ENCODE data around the gene TRAF3IP1. TPM values are rescaled to one million over a fixed set of nuclear protein-coding genes. Genes with fewer than 3 reads are reported as not detected.

TRAF3IP1 gene
- total RNA-seq, 1 experiment from 2014 or later, result 16.0 TPM

- H3K4me2 ChIP-seq (ENCODE audit: low read depth, low read length, poor library complexity, severe bottlenecking), result no peak overlapping the region
- no peak overlapping the region for H2AFZ ChIP-seq (ENCODE audit: low read length)
- no peaks in the 10 kb centered on the region for H3K9me2 ChIP-seq (replicated peaks; ENCODE audit: insufficient read depth, low read length)
- H3K27ac ChIP-seq (ENCODE audit: low read length), result no peak overlapping the region
- no peaks in the 10 kb centered on the region for H3K9me3 ChIP-seq (ENCODE audit: low read length)
- H4K20me1 ChIP-seq (ENCODE audit: insufficient read depth, low read depth, low read length), result peaks cover 23% of the 10 kb centered on the region
- peaks cover 93% of the 10 kb centered on the region for H3K79me2 ChIP-seq (ENCODE audit: low read length)
- no peaks in the 10 kb centered on the region for H3K27me3 ChIP-seq (ENCODE audit: low read length)
- no peaks in the 10 kb centered on the region for H3K4me1 ChIP-seq (ENCODE audit: low read length)
- H3K36me3 ChIP-seq (ENCODE audit: insufficient read depth, low read length), result peaks cover 24% of the 10 kb centered on the region; the same call in 1 of the 2 replicates
- H3K4me3 ChIP-seq (ENCODE audit: low read length), result no peak overlapping the region
- DNase-seq, result no peak
- H3K9ac ChIP-seq (ENCODE audit: low read length), result no peak overlapping the region
These were observed 113.9 kb downstream of the TRAF3IP1 start for GRCh38 chr2:238433941-238434845.

GRCh38 chr2:238434846-238435751 is 114.8 kb downstream of the TRAF3IP1 start:
- no peak overlapping the region for H2AFZ ChIP-seq (ENCODE audit: low read length)
- DNase-seq, result no peak
- no peak overlapping the region for H3K27ac ChIP-seq (ENCODE audit: low read length)
- no peaks in the 10 kb centered on the region for H3K4me1 ChIP-seq (ENCODE audit: low read length)
- H3K9ac ChIP-seq (ENCODE audit: low read length), result no peak overlapping the region
- H3K9me3 ChIP-seq (ENCODE audit: low read length), result no peaks in the 10 kb centered on the region
- no peaks in the 10 kb centered on the region for H3K27me3 ChIP-seq (ENCODE audit: low read length)
- peaks cover 28% of the 10 kb centered on the region; the same call in 1 of the 2 replicates for H3K36me3 ChIP-seq (ENCODE audit: insufficient read depth, low read length)
- H3K4me2 ChIP-seq (ENCODE audit: low read depth, low read length, poor library complexity, severe bottlenecking), result no peak overlapping the region
- no peak overlapping the region for H3K4me3 ChIP-seq (ENCODE audit: low read length)
- H3K79me2 ChIP-seq (ENCODE audit: low read length), result peaks cover 92% of the 10 kb centered on the region
- no peaks in the 10 kb centered on the region for H3K9me2 ChIP-seq (replicated peaks; ENCODE audit: insufficient read depth, low read length)
- H4K20me1 ChIP-seq (ENCODE audit: insufficient read depth, low read depth, low read length), result peaks cover 31% of the 10 kb centered on the region

- peaks cover 37% of the 10 kb centered on the region for H4K20me1 ChIP-seq (ENCODE audit: insufficient read depth, low read depth, low read length)
- H3K4me3 ChIP-seq (ENCODE audit: low read length), result no peak overlapping the region
- H2AFZ ChIP-seq (ENCODE audit: low read length), result no peak overlapping the region
- H3K9me2 ChIP-seq (replicated peaks; ENCODE audit: insufficient read depth, low read length), result no peaks in the 10 kb centered on the region
- H3K79me2 ChIP-seq (ENCODE audit: low read length), result peaks cover 92% of the 10 kb centered on the region
- no peak overlapping the region for H3K4me2 ChIP-seq (ENCODE audit: low read depth, low read length, poor library complexity, severe bottlenecking)
- no peak for DNase-seq
- H3K36me3 ChIP-seq (ENCODE audit: insufficient read depth, low read length), result peaks cover 28% of the 10 kb centered on the region; the same call in 1 of the 2 replicates
- no peak overlapping the region for H3K9ac ChIP-seq (ENCODE audit: low read length)
- H3K4me1 ChIP-seq (ENCODE audit: low read length), result no peaks in the 10 kb centered on the region
- H3K9me3 ChIP-seq (ENCODE audit: low read length), result no peaks in the 10 kb centered on the region
- no peak overlapping the region for H3K27ac ChIP-seq (ENCODE audit: low read length)
- no peaks in the 10 kb centered on the region for H3K27me3 ChIP-seq (ENCODE audit: low read length)
These were observed 115.4 kb downstream of the TRAF3IP1 start for GRCh38 chr2:238435752-238436096.

GRCh38 chr2:238438856-238439849 is 118.8 kb downstream of the TRAF3IP1 start:
- H3K4me2 ChIP-seq (ENCODE audit: low read depth, low read length, poor library complexity, severe bottlenecking), result no peak overlapping the region

GRCh38 chr2:238439917-238440316 is 119.6 kb downstream of the TRAF3IP1 start:
- H4K20me1 ChIP-seq (ENCODE audit: insufficient read depth, low read depth, low read length), result peaks cover 50% of the 10 kb centered on the region
- H3K79me2 ChIP-seq (ENCODE audit: low read length), result peaks cover 86% of the 10 kb centered on the region
- no peak overlapping the region for H3K4me2 ChIP-seq (ENCODE audit: low read depth, low read length, poor library complexity, severe bottlenecking)
- H3K9ac ChIP-seq (ENCODE audit: low read length), result no peak overlapping the region
- H3K27me3 ChIP-seq (ENCODE audit: low read length), result no peaks in the 10 kb centered on the region
- DNase-seq, result no peak
- H3K4me1 ChIP-seq (ENCODE audit: low read length), result no peaks in the 10 kb centered on the region
- H3K27ac ChIP-seq (ENCODE audit: low read length), result no peak overlapping the region
- H3K9me2 ChIP-seq (replicated peaks; ENCODE audit: insufficient read depth, low read length), result no peaks in the 10 kb centered on the region
- no peaks in the 10 kb centered on the region for H3K9me3 ChIP-seq (ENCODE audit: low read length)
- H3K36me3 ChIP-seq (ENCODE audit: insufficient read depth, low read length), result peaks cover 27% of the 10 kb centered on the region; the same call in 1 of the 2 replicates
- no peak overlapping the region for H3K4me3 ChIP-seq (ENCODE audit: low read length)
- no peak overlapping the region for H2AFZ ChIP-seq (ENCODE audit: low read length)

More at GRCh38 chr2:238438856-238439849, 118.8 kb downstream of the TRAF3IP1 start:
- Histone ChIP-seq H3K9ac (ENCODE audit: low read length) (no peak overlapping the region), H2AFZ (ENCODE audit: low read length) (no peak overlapping the region), H3K27ac (ENCODE audit: low read length) (no peak overlapping the region), H4K20me1 (ENCODE audit: insufficient read depth, low read depth, low read length) (peaks cover 47% of the 10 kb centered on the region), H3K9me3 (ENCODE audit: low read length) (no peaks in the 10 kb centered on the region), H3K27me3 (ENCODE audit: low read length) (no peaks in the 10 kb centered on the region), H3K36me3 (ENCODE audit: insufficient read depth, low read length) (peaks cover 26% of the 10 kb centered on the region; the same call in 1 of the 2 replicates), H3K9me2 (replicated peaks; ENCODE audit: insufficient read depth, low read length) (no peaks in the 10 kb centered on the region), H3K4me1 (ENCODE audit: low read length) (no peaks in the 10 kb centered on the region), H3K4me3 (ENCODE audit: low read length) (no peak overlapping the region), H3K79me2 (ENCODE audit: low read length) (peaks cover 91% of the 10 kb centered on the region)
- no peak for DNase-seq

GRCh38 chr2:238440331-238440730 is 120.0 kb downstream of the TRAF3IP1 start:
- H2AFZ ChIP-seq (ENCODE audit: low read length), result no peak overlapping the region
- H3K9ac ChIP-seq (ENCODE audit: low read length), result no peak overlapping the region
- DNase-seq, result no peak
- no peak overlapping the region for H3K4me2 ChIP-seq (ENCODE audit: low read depth, low read length, poor library complexity, severe bottlenecking)
- no peaks in the 10 kb centered on the region for H3K27me3 ChIP-seq (ENCODE audit: low read length)
- H3K4me3 ChIP-seq (ENCODE audit: low read length), result no peak overlapping the region
- H4K20me1 ChIP-seq (ENCODE audit: insufficient read depth, low read depth, low read length), result peaks cover 46% of the 10 kb centered on the region
- no peak overlapping the region for H3K27ac ChIP-seq (ENCODE audit: low read length)
- no peaks in the 10 kb centered on the region for H3K9me3 ChIP-seq (ENCODE audit: low read length)
- H3K9me2 ChIP-seq (replicated peaks; ENCODE audit: insufficient read depth, low read length), result no peaks in the 10 kb centered on the region
- no peaks in the 10 kb centered on the region for H3K4me1 ChIP-seq (ENCODE audit: low read length)
- H3K36me3 ChIP-seq (ENCODE audit: insufficient read depth, low read length), result peaks cover 31% of the 10 kb centered on the region
- peaks cover 84% of the 10 kb centered on the region for H3K79me2 ChIP-seq (ENCODE audit: low read length)

GRCh38 chr2:238440767-238441166 is 120.4 kb downstream of the TRAF3IP1 start:
- H3K4me3 ChIP-seq (ENCODE audit: low read length), result no peak overlapping the region
- no peak overlapping the region for H3K27ac ChIP-seq (ENCODE audit: low read length)
- H2AFZ ChIP-seq (ENCODE audit: low read length), result no peak overlapping the region
- H3K9me3 ChIP-seq (ENCODE audit: low read length), result no peaks in the 10 kb centered on the region
- H3K4me1 ChIP-seq (ENCODE audit: low read length), result no peaks in the 10 kb centered on the region
- H3K79me2 ChIP-seq (ENCODE audit: low read length), result peaks cover 82% of the 10 kb centered on the region
- no peaks in the 10 kb centered on the region for H3K9me2 ChIP-seq (replicated peaks; ENCODE audit: insufficient read depth, low read length)
- no peak overlapping the region for H3K9ac ChIP-seq (ENCODE audit: low read length)
- H3K4me2 ChIP-seq (ENCODE audit: low read depth, low read length, poor library complexity, severe bottlenecking), result no peak overlapping the region
- H3K27me3 ChIP-seq (ENCODE audit: low read length), result no peaks in the 10 kb centered on the region
- peaks cover 45% of the 10 kb centered on the region for H4K20me1 ChIP-seq (ENCODE audit: insufficient read depth, low read depth, low read length)
- H3K36me3 ChIP-seq (ENCODE audit: insufficient read depth, low read length), result peaks cover 36% of the 10 kb centered on the region
- no peak for DNase-seq

Data from Karpas-422 (cell line).